Mammary epithelial cell (primary cell): ENCODE results near the gene SURF2.

ENCODE experiments used
- CTCF ChIP-seq, 2 donors: IDR thresholded peaks in 1 of 2; conservative IDR thresholded peaks in 1 of 2; 2 replicates each; pipeline ENCODE4 v1.5.1; 2011 to 2012; ENCODE audit warnings: inconsistent platforms in 2 of 2, low read length in 2 of 2, mild to moderate bottlenecking in 2 of 2, control low read depth in 1 of 2, low read depth in 1 of 2; ENCODE audit not compliant: insufficient read depth in 1 of 2; ENCODE audit errors: extremely low read depth in 1 of 2
- EZH2 ChIP-seq: IDR thresholded peaks from 2 replicates; pipeline ENCODE4 v1.6.1; 2012; ENCODE audit warnings: low read length, inconsistent platforms, borderline replicate concordance

- TF ChIP-seq CTCF (conservative IDR thresholded peaks at IDR 0.05 in 1 of 2, IDR thresholded peaks at IDR 0.05 in 1 of 2; ENCODE audit: extremely low read depth in 1 of 2, insufficient read depth in 1 of 2, low read depth in 1 of 2, low read length in 2 of 2) (no peak), EZH2 (no peak)
Observed at GRCh38 chr9:133360400-133361393, 4.3 kb downstream of the SURF2 start.
